Skeletal muscle tissue (tissue), 4 donors: Measurements from ENCODE around the gene KLHL21. TPM values are rescaled to one million over a fixed set of nuclear protein-coding genes. Genes with fewer than 3 reads are reported as not detected.
"Not testable (repeated sequence)": the region's sequence is repeated elsewhere in the genome, so short reads cannot be mapped to it uniquely, and the experiment has no call there.

Experiments used
- H3K27ac ChIP-seq: one replicate; pipeline ENCODE4 v1.7.0; 2013; ENCODE audit warnings: mild to moderate bottlenecking, low read depth, low read length, inconsistent platforms
- H3K27me3 ChIP-seq, 3 donors: one replicate each; pipeline ENCODE4 v1.7.0; 2013; ENCODE audit warnings: low read length in 3 of 3; ENCODE audit not compliant: control insufficient read depth in 3 of 3, insufficient read depth in 3 of 3
- H3K36me3 ChIP-seq, 3 donors: one replicate each; pipeline ENCODE4 v1.7.0; 2013; ENCODE audit warnings: low read length in 3 of 3; ENCODE audit not compliant: control insufficient read depth in 3 of 3, insufficient read depth in 3 of 3
- H3K4me1 ChIP-seq, 3 donors: one replicate each; pipeline ENCODE4 v1.7.0; 2013; ENCODE audit warnings: low read length in 3 of 3, mild to moderate bottlenecking in 3 of 3; ENCODE audit not compliant: control insufficient read depth in 3 of 3, insufficient read depth in 3 of 3
- H3K4me3 ChIP-seq, 3 donors: one replicate each; pipeline ENCODE4 v1.7.0; 2013; ENCODE audit warnings: low read length in 3 of 3
- H3K9ac ChIP-seq, 3 donors: one replicate each; pipeline ENCODE4 v1.7.0; 2013; ENCODE audit warnings: low read length in 3 of 3, mild to moderate bottlenecking in 3 of 3, moderate library complexity in 2 of 3, low read depth in 1 of 3
- H3K9me3 ChIP-seq, 3 donors: one replicate each; pipeline ENCODE4 v1.7.0; 2013; ENCODE audit warnings: low read length in 3 of 3; ENCODE audit not compliant: control insufficient read depth in 3 of 3
- total RNA-seq: library from RNA; depleted of rRNA; stranded (reverse); fragments of >200 nt; gene quantifications from one replicate; pipeline ENCODE4 v1.2.3, GENCODE V29; 2014
- donor health status: Osteomylitis.

The KLHL21 gene
- total RNA-seq, 1 donor from 2014 or later: 27.1 TPM

GRCh38 chr1:6600410-6601048, 2.1 kb downstream of the KLHL21 start:
- Histone ChIP-seq H3K4me1 (peaks cover 67 to 83% (median 69%) of the 10 kb centered on the region in 3 donors), H3K27ac (peak overlapping the region; percentile 98), H3K27me3 (no peaks in the 10 kb centered on the region), H3K9me3 (no peaks in the 10 kb centered on the region), H3K9ac (peak overlapping the region; percentile 94 to 100 (median 99)), H3K36me3 (peaks cover 35 to 44% (median 38%) of the 10 kb centered on the region in 3 donors), H3K4me3 (peak overlapping the region; percentile 91 to 97 (median 97))

DNA sequence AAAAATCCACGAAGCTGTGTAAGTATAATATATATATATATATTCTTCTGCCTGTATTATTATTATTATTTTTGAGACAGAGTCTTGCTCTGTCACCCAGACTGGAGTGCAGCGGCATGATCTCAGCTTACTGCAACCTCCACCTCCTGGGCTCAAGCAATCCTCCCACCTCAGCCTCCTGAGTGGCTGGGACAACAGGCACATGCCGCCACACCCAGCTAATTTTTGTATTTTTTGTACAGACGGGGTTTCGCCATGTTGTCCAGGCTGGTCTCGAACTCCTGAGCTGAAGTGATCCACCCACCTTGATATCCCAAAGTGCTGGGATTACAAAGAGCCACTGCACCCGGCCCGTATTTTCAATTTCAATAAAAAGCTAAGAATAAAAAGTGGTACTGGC, 2.7 kb downstream of the KLHL21 start:
- peaks cover 40 to 50% (median 43%) of the 10 kb centered on the region in 3 donors for H3K36me3 ChIP-seq

DNA sequence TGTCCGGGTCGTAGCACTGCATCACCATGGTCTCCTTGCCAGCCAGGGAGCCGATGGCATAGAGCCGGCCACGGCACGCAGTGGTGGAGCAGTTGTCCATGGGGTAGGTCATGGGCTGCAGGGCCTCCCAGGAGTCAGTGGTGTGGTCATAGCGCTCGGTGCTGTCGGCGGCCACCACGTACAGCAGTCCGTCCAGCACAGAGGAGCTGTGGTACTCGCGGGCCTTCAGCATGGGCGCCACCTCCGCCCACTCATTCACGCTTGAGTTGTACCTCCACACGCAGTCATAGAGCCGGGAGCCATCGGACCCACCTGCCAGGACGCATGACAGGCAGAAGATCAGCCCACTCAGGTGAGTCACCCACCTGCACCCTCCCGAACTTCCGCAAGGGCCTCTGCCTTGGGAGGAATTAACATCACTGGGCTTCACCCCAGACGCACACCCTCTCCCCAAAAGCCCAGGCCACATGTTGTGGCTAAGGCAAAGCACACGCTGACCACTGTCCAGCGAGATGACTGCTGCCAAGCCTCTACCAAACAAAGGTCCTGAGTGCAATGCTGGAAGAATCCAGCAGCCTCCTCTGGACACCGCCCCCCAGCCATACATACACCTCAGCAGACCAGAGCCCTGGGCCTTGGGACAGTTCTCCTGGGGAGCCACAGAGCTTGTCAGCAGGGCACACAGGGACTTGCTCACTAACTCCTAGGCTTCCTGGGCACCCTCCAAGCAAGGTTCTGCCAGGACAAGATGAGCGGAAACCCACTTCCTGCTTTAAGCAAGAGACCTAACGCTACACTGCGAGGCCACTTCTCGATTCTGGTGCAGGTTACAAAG, 3.3 kb downstream of the KLHL21 start:
- peaks cover 58 to 85% (median 70%) of the 10 kb centered on the region in 3 donors for H3K4me1 ChIP-seq
- H3K27me3 ChIP-seq: no peaks in the 10 kb centered on the region
- H3K4me3 ChIP-seq: peak overlapping the region; percentile 91 to 97 (median 97)
- no peaks in the 10 kb centered on the region for H3K9me3 ChIP-seq
- peak overlapping the region; percentile 61 to 100 (median 80) for H3K9ac ChIP-seq
- H3K27ac ChIP-seq: peak overlapping the region; percentile 66
- H3K36me3 ChIP-seq: peaks cover 45 to 55% (median 49%) of the 10 kb centered on the region in 3 donors

More for the DNA sequence above, 2.7 kb downstream of the KLHL21 start:
- H3K27ac ChIP-seq: peak overlapping the region; percentile 98
- H3K9me3 ChIP-seq, H3K27me3 ChIP-seq: not testable (repeated sequence)
- peaks cover 63 to 85% (median 73%) of the 10 kb centered on the region in 3 donors for H3K4me1 ChIP-seq
- peak overlapping the region; percentile 94 to 100 (median 99) for H3K9ac ChIP-seq
- peak overlapping the region; percentile 91 to 97 (median 97) for H3K4me3 ChIP-seq

DNA sequence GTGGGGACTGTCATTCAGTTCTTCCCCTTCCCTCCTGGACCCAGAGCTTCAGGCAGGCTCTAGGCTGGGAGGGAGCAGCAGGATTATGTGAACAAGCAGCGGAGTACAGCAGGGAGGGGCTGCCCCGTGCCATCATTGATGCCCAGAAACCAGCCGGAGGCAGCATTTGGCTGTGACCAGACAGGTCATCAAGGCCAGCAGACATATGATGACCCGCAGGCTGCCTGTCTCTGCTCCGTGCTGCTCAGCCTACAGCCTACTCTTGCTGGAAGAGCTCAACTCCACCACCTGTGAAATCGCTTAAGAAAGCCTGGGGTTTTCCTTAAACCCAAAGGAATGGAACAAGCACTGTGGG, 4.9 kb downstream of the KLHL21 start:
- Histone ChIP-seq H3K9me3 (no peaks in the 10 kb centered on the region), H3K4me1 (peaks cover 55 to 90% (median 75%) of the 10 kb centered on the region in 3 donors), H3K27me3 (no peaks in the 10 kb centered on the region), H3K27ac (peak overlapping the region; percentile 71), H3K9ac (peak overlapping the region; percentile 66 to 100 (median 67)), H3K36me3 (peaks cover 60 to 70% (median 65%) of the 10 kb centered on the region in 3 donors), H3K4me3 (peak overlapping the region; percentile 11 to 76 (median 56))

- peaks cover 62 to 92% (median 81%) of the 10 kb centered on the region in 3 donors for H3K4me1 ChIP-seq
- H3K27ac ChIP-seq: peak overlapping the region; percentile 71
- H3K36me3 ChIP-seq: peaks cover 62 to 72% (median 71%) of the 10 kb centered on the region in 3 donors
- no peaks in the 10 kb centered on the region for H3K9me3 ChIP-seq
- H3K9ac ChIP-seq: peak overlapping the region; percentile 66 to 100 (median 67)
- peak overlapping the region; percentile 56 to 76 (median 56) for H3K4me3 ChIP-seq
- H3K27me3 ChIP-seq: no peaks in the 10 kb centered on the region
These were observed 5.5 kb downstream of the KLHL21 start for GRCh38 chr1:6596886-6597776.

DNA sequence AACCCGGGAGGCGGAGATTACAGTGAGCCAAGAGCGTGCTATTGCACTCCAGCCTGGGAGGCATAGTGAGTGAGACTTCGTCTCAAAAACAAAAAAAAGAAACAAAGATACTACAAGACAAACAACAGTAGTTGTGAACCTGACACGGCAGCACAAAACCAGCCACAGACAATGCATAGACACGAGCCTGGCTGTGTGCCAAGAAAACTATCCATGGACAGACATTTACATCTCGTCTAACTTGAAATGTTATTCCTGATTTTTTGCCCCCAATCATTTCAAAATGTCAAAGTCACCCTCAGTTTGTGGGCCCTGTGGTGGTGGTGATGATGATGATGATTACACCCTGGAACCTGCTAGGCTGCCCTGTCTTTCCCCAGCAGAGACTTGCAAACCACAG, 6.3 kb downstream of the KLHL21 start:
- peak overlapping the region; percentile 56 to 76 (median 56) for H3K4me3 ChIP-seq

GRCh38 chr1:6594977-6595740, 7.5 kb downstream of the KLHL21 start:
- Histone ChIP-seq H3K27ac (no peak overlapping the region), H3K4me1 (peaks cover 74 to 96% (median 89%) of the 10 kb centered on the region in 3 donors), H3K36me3 (peaks cover 77 to 87% (median 80%) of the 10 kb centered on the region in 3 donors), H3K9me3 (no peaks in the 10 kb centered on the region), H3K4me3 (no peak overlapping the region), H3K27me3 (no peaks in the 10 kb centered on the region), H3K9ac (peak overlapping the region in 1 of 3 donors; percentile 100)

More for the DNA sequence above, 6.3 kb downstream of the KLHL21 start:
- Histone ChIP-seq H3K36me3 (peaks cover 69 to 79% (median 75%) of the 10 kb centered on the region in 3 donors), H3K27me3 (no peaks in the 10 kb centered on the region), H3K9ac (peak overlapping the region; percentile 60 to 100 (median 66)), H3K4me1 (peaks cover 69 to 93% (median 86%) of the 10 kb centered on the region in 3 donors), H3K9me3 (no peaks in the 10 kb centered on the region), H3K27ac (peak overlapping the region; percentile 71)

DNA sequence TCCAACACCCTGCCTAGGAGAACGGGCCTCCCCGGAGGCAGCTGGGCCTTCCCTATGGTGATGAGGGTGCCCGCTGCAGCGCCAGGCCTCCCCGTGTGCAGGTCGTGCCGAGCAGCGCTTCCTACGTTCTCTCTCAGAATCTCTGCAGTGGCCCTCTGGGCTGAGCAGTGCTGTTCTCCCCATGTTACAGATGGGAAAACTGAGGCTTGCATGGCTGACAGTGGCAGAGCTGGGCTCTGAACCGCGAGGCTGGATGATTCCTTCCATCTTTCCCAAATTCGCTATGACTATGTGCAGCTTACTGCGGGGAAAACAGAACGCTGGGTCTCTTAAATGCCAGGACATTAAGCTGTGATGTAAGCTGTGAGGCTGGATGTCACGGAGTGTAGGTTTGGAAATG, 8.9 kb downstream of the KLHL21 start:
- no peaks in the 10 kb centered on the region for H3K9me3 ChIP-seq
- H3K27me3 ChIP-seq: no peaks in the 10 kb centered on the region
- no peak overlapping the region for H3K4me3 ChIP-seq
- H3K4me1 ChIP-seq: peaks cover 78 to 98% (median 89%) of the 10 kb centered on the region in 3 donors
- H3K27ac ChIP-seq: no peak overlapping the region
- no peak overlapping the region for H3K9ac ChIP-seq
- H3K36me3 ChIP-seq: peaks cover 83 to 91% (median 86%) of the 10 kb centered on the region in 3 donors
